IMR-90 (cell line): ENCODE data around the gene SS18L1. TPM values are rescaled to one million over a fixed set of nuclear protein-coding genes. Genes with fewer than 3 reads are reported as not detected.

Source experiments
- ATAC-seq: fragments of 200-7000 bp; cut with Tn5 transposase; 2 replicates; pipeline ENCODE4 v1.9.1; 2020; ENCODE audit warnings: low read depth, mild to moderate bottlenecking, moderate library complexity
- BruUV-seq: library from RNA; stranded (reverse); fragments of 400-500 nt; replicated peaks from 2 replicates; lab custom pipeline; 2021; lab: Mats Ljungman, UMichigan
- CTCF ChIA-PET: fragments of 300-600 bp; formaldehyde crosslinking; extraction: SDS; loops from one replicate; lab custom pipeline; 2021; ENCODE audit warnings: antibody characterized with exemption; lab: Yijun Ruan, JAX
- POLR2A ChIA-PET: fragments of 300-600 bp; sonication (Branson Sonifier 250); formaldehyde crosslinking; loops from one replicate; lab custom pipeline; 2022; ENCODE audit warnings: antibody characterized with exemption; ENCODE audit not compliant: unreplicated experiment; lab: Charles Lee
- DNase-seq: peaks from one replicate; pipeline ENCODE4 v3.0.0; 2013
- H2AFZ ChIP-seq: replicated peaks from 2 replicates; pipeline ENCODE3; 2013; ENCODE audit warnings: low read length, mild to moderate bottlenecking; ENCODE audit not compliant: poor library complexity
- H2AK5ac ChIP-seq: 2 replicates; pipeline ENCODE4 v1.6.1; 2013; ENCODE audit warnings: low read depth, low read length, inconsistent platforms
- H2AK9ac ChIP-seq: replicated peaks from 2 replicates; pipeline ENCODE3; 2013; ENCODE audit warnings: mild to moderate bottlenecking, low read depth, low read length, moderate library complexity; ENCODE audit not compliant: poor library complexity
- H2BK120ac ChIP-seq: 2 replicates; pipeline ENCODE4 v1.6.1; 2013; ENCODE audit warnings: low read depth, low read length, inconsistent platforms
- H2BK15ac ChIP-seq: 3 replicates; pipeline ENCODE4 v1.6.1; 2013; ENCODE audit warnings: low read depth, low read length, inconsistent platforms
- H2BK20ac ChIP-seq: 2 replicates; pipeline ENCODE4 v1.6.1; 2013; ENCODE audit warnings: low read depth, mild to moderate bottlenecking, inconsistent platforms, low read length, moderate library complexity
- H2BK5ac ChIP-seq: 2 replicates; pipeline ENCODE4 v1.6.1; 2013; ENCODE audit warnings: mild to moderate bottlenecking, low read depth, low read length, inconsistent platforms; ENCODE audit not compliant: poor library complexity, severe bottlenecking
- H3K14ac ChIP-seq: replicated peaks from 2 replicates; pipeline ENCODE4 v1.6.1; 2013; ENCODE audit warnings: low read depth, low read length, inconsistent platforms
- H3K18ac ChIP-seq: 2 replicates; pipeline ENCODE4 v1.6.1; 2013; ENCODE audit warnings: low read depth, low read length, control low read depth
- H3K23ac ChIP-seq: 2 replicates; pipeline ENCODE4 v1.6.1; 2013; ENCODE audit warnings: low read depth, low read length, inconsistent platforms
- H3K27ac ChIP-seq: 2 replicates; pipeline ENCODE4 v1.5.1; 2013; ENCODE audit warnings: mild to moderate bottlenecking, control low read depth, low read length; ENCODE audit not compliant: insufficient read depth
- H3K27me3 ChIP-seq: 2 replicates; pipeline ENCODE4 v1.6.1; 2013; ENCODE audit warnings: low read length; ENCODE audit not compliant: control insufficient read depth, insufficient read depth
- H3K36me3 ChIP-seq: 2 replicates; pipeline ENCODE4 v1.6.1; 2013; ENCODE audit warnings: low read length, mixed read lengths; ENCODE audit not compliant: control insufficient read depth, insufficient read depth
- H3K4ac ChIP-seq: 2 replicates; pipeline ENCODE4 v1.6.1; 2013; ENCODE audit warnings: low read depth, low read length, inconsistent platforms
- H3K4me1 ChIP-seq: 2 replicates; pipeline ENCODE4 v1.6.1; 2013; ENCODE audit warnings: low read length, mixed read lengths; ENCODE audit not compliant: control insufficient read depth, insufficient read depth
- H3K4me2 ChIP-seq: 2 replicates; pipeline ENCODE4 v1.6.1; 2013; ENCODE audit warnings: low read depth, mild to moderate bottlenecking, control low read depth, low read length, moderate library complexity
- H3K4me3 ChIP-seq: 2 replicates; pipeline ENCODE4 v1.5.1; 2013; ENCODE audit warnings: low read depth, mild to moderate bottlenecking, control low read depth, low read length, moderate library complexity; ENCODE audit not compliant: insufficient read depth
- H3K56ac ChIP-seq: 2 replicates; pipeline ENCODE4 v1.6.1; 2013; ENCODE audit warnings: low read length, inconsistent platforms; ENCODE audit not compliant: insufficient read depth; ENCODE audit errors: extremely low read depth
- H3K79me1 ChIP-seq, 2 experiments: 2 replicates each; pipeline ENCODE4 v1.6.1; 2013; ENCODE audit warnings: low read length in 2 of 2, inconsistent platforms in 1 of 2, low read depth in 1 of 2
- H3K9ac ChIP-seq: 2 replicates; pipeline ENCODE4 v1.6.1; 2013; ENCODE audit warnings: low read depth, low read length, control low read depth
- H3K9me1 ChIP-seq: 2 replicates; pipeline ENCODE4 v1.6.1; 2013; ENCODE audit warnings: low read length, inconsistent platforms; ENCODE audit not compliant: insufficient read depth
- H3K9me3 ChIP-seq: 2 replicates; pipeline ENCODE4 v1.6.1; 2013; ENCODE audit warnings: low read length; ENCODE audit not compliant: control insufficient read depth, insufficient read depth
- H4K20me1 ChIP-seq: 2 replicates; pipeline ENCODE4 v1.6.1; 2013; ENCODE audit warnings: low read length, inconsistent platforms; ENCODE audit not compliant: insufficient read depth
- H4K5ac ChIP-seq: 2 replicates; pipeline ENCODE4 v1.6.1; 2013; ENCODE audit warnings: mild to moderate bottlenecking, low read depth, low read length, control low read depth
- H4K8ac ChIP-seq, 2 experiments: 2 replicates each; pipeline ENCODE4 v1.6.1; 2013; ENCODE audit warnings: low read depth in 2 of 2, low read length in 2 of 2, control low read depth in 1 of 2, inconsistent platforms in 1 of 2
- H4K91ac ChIP-seq: 2 replicates; pipeline ENCODE4 v1.6.1; 2013; ENCODE audit warnings: low read depth, low read length, inconsistent platforms; ENCODE audit not compliant: insufficient read depth
- BHLHE40 ChIP-seq: fragments of 150-350 bp; IDR thresholded peaks from 2 replicates; pipeline ENCODE4 v1.6.1; 2016; ENCODE audit warnings: mild to moderate bottlenecking, low read depth, low read length
- CEBPB ChIP-seq: IDR thresholded peaks from 2 replicates; pipeline ENCODE4 v1.6.1; 2012; ENCODE audit warnings: low read depth, low read length, improper control_type of control experiment
- CHD1 ChIP-seq: IDR thresholded peaks from 2 replicates; pipeline ENCODE4 v1.6.1; 2012; ENCODE audit warnings: low read depth, low read length, improper control_type of control experiment
- FOS ChIP-seq: fragments of 150-350 bp; IDR thresholded peaks from 2 replicates; pipeline ENCODE4 v1.6.1; 2016; ENCODE audit warnings: low read depth, low read length
- MAFK ChIP-seq: IDR thresholded peaks from 2 replicates; pipeline ENCODE4 v1.6.1; 2012; ENCODE audit warnings: low read depth, low read length, improper control_type of control experiment
- MAZ ChIP-seq: IDR thresholded peaks from 2 replicates; pipeline ENCODE4 v1.6.1; 2012; ENCODE audit warnings: low read depth, mild to moderate bottlenecking, low read length, improper control_type of control experiment, moderate library complexity, borderline replicate concordance
- MXI1 ChIP-seq: IDR thresholded peaks from 2 replicates; pipeline ENCODE4 v1.6.1; 2012; ENCODE audit warnings: low read depth, mild to moderate bottlenecking, low read length, moderate library complexity, borderline replicate concordance
- NFE2L2 ChIP-seq: fragments of 150-350 bp; IDR thresholded peaks from 2 replicates; pipeline ENCODE4 v1.6.1; 2016; ENCODE audit warnings: low read depth, mild to moderate bottlenecking, low read length
- POLR2A ChIP-seq: IDR thresholded peaks from 2 replicates; pipeline ENCODE4 v1.6.1; 2012; ENCODE audit warnings: mild to moderate bottlenecking, low read depth, low read length
- RAD21 ChIP-seq: IDR thresholded peaks from 2 replicates; pipeline ENCODE4 v1.6.1; 2012; ENCODE audit warnings: low read length, improper control_type of control experiment
- RCOR1 ChIP-seq: IDR thresholded peaks from 2 replicates; pipeline ENCODE4 v1.6.1; 2012; ENCODE audit warnings: mild to moderate bottlenecking, low read length, improper control_type of control experiment; ENCODE audit not compliant: insufficient replicate concordance
- RFX5 ChIP-seq: IDR thresholded peaks from 2 replicates; pipeline ENCODE4 v1.8.0; 2012; ENCODE audit warnings: low read depth, mild to moderate bottlenecking, low read length, moderate library complexity
- SMC3 ChIP-seq: fragments of 150-350 bp; IDR thresholded peaks from 2 replicates; pipeline ENCODE4 v1.6.1; 2016; ENCODE audit warnings: low read depth, mild to moderate bottlenecking, antibody characterized with exemption, low read length, moderate library complexity
- WGBS, 2 experiments: methylation state at CpG; one replicate each; pipeline versions ENCODE4 v1.1.5 to v1.1.7; 2013; ENCODE audit warnings: missing lambda C conversion rate in 2 of 2; ENCODE audit not compliant: insufficient read length in 1 of 2; ENCODE audit errors: extremely low coverage in 2 of 2; 5-methylcytosine and 5-hydroxymethylcytosine counted together
- dilution Hi-C: fragments of 300-500 bp; cut with HindIII; formaldehyde crosslinking; loops from one replicate; pipeline ENCODE4 v1.14.3; 2018; ENCODE audit warnings: low sequenced_read_pairs; ENCODE audit not compliant: unreplicated experiment
- in situ Hi-C: fragments of 300-500 bp; cut with MboI; formaldehyde crosslinking; loops from 3 replicates; pipeline ENCODE4 v1.14.3; 2019; ENCODE audit warnings: low sequenced_read_pairs, inconsistent platforms, mixed read lengths
- intact Hi-C: fragments of 100-400 bp; cut with micrococcal nuclease; formaldehyde crosslinking; loops from 2 replicates; pipeline ENCODE4 v1.10.0; 2022
- polyA plus RNA-seq, 3 experiments: library from polyadenylated mRNA; depleted of rRNA; stranded (reverse); fragments of >200 nt; gene quantifications; 2 replicates each; pipeline ENCODE4 v1.2.3, GENCODE V29; 2012; ENCODE audit warnings: low replicate concordance in 1 of 3
- total RNA-seq: library from RNA; depleted of rRNA; stranded (reverse); fragments of >200 nt; gene quantifications from 2 replicates; pipeline ENCODE4 v1.2.3, GENCODE V29; 2012
- TF ChIP-seq, protein P1 (sequence below): fragments of 150-350 bp; IDR thresholded peaks from 2 replicates; pipeline ENCODE4 v1.6.1; 2016; ENCODE audit warnings: low read depth, mild to moderate bottlenecking, low read length, moderate library complexity, borderline replicate concordance
- TF ChIP-seq, protein P2 (sequence below): fragments of 150-350 bp; IDR thresholded peaks from 2 replicates; pipeline ENCODE4 v1.6.1; 2017; ENCODE audit warnings: mild to moderate bottlenecking, antibody characterized with exemption, low read length, low read depth
- TF ChIP-seq, protein P3 (sequence below): conservative IDR thresholded peaks from 2 replicates; pipeline ENCODE4 v1.5.1; 2012; ENCODE audit warnings: mild to moderate bottlenecking, low read depth, low read length, improper control_type of control experiment

SS18L1 gene
- total and polyA plus RNA-seq, 2 of the 4 experiments (the other 2 are of a cell fraction) = 8.1 to 12.2 TPM

DNA sequence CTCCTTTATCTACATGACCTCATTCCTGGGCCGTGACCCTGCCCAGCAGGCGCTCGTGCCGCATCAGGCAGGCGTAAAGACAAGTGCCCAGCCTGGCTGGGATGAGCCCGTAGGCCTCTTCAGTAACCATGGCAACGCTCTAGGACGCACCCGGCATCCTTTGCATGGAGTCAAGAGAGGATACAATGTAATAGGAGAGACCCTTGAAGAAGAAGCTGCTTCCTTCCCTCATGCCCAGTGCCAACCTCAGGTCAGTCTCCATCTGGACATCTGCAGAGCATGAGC, 26.3 kb upstream of the SS18L1 start:
- H2AFZ ChIP-seq = no peak overlapping the region
- H3K4me1 ChIP-seq = no peaks in the 10 kb centered on the region
- H3K9me3 ChIP-seq = peaks cover 14% of the 10 kb centered on the region
- no peak overlapping the region for H2BK15ac ChIP-seq
- 0% methylated on average over 1 of the region's 9 CpGs; no CpG with 5 or more reads in 1 of the 2 experiments for WGBS, 2 experiments
- no peak overlapping the region for H3K27ac ChIP-seq
- peaks cover 33% of the 10 kb centered on the region for H3K27me3 ChIP-seq
- H3K18ac ChIP-seq = no peak overlapping the region
- no peak overlapping the region for H2AK9ac ChIP-seq
- intact Hi-C loops (no loop called here), dilution Hi-C loops (no loop called here), in situ Hi-C loops (no loop called here)
- no peak overlapping the region for H2BK120ac ChIP-seq
- DNase-seq = no peak
- H4K8ac ChIP-seq = no peak overlapping the region
- H3K4me3 ChIP-seq = no peak overlapping the region
- BruUV-seq = no TSS peak
- H4K91ac ChIP-seq = no peak overlapping the region
- no peak overlapping the region for H2AK5ac ChIP-seq
- H3K36me3 ChIP-seq = no peaks in the 10 kb centered on the region
- H2BK20ac ChIP-seq = no peak overlapping the region
- TF ChIP-seq RCOR1 (no peak), CEBPB (no peak), NFE2L2 (no peak), MXI1 (no peak), MAFK (no peak), MAZ (no peak), SMC3 (no peak), RAD21 (no peak), RFX5 (no peak), POLR2A (no peak), BHLHE40 (no peak), FOS (no peak), CHD1 (no peak)
- TF ChIP-seq, protein P1, sequence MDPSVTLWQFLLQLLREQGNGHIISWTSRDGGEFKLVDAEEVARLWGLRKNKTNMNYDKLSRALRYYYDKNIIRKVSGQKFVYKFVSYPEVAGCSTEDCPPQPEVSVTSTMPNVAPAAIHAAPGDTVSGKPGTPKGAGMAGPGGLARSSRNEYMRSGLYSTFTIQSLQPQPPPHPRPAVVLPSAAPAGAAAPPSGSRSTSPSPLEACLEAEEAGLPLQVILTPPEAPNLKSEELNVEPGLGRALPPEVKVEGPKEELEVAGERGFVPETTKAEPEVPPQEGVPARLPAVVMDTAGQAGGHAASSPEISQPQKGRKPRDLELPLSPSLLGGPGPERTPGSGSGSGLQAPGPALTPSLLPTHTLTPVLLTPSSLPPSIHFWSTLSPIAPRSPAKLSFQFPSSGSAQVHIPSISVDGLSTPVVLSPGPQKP = no peak
- TF ChIP-seq, protein P2, sequence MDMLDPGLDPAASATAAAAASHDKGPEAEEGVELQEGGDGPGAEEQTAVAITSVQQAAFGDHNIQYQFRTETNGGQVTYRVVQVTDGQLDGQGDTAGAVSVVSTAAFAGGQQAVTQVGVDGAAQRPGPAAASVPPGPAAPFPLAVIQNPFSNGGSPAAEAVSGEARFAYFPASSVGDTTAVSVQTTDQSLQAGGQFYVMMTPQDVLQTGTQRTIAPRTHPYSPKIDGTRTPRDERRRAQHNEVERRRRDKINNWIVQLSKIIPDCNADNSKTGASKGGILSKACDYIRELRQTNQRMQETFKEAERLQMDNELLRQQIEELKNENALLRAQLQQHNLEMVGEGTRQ = no peak
- TF ChIP-seq, protein P3, sequence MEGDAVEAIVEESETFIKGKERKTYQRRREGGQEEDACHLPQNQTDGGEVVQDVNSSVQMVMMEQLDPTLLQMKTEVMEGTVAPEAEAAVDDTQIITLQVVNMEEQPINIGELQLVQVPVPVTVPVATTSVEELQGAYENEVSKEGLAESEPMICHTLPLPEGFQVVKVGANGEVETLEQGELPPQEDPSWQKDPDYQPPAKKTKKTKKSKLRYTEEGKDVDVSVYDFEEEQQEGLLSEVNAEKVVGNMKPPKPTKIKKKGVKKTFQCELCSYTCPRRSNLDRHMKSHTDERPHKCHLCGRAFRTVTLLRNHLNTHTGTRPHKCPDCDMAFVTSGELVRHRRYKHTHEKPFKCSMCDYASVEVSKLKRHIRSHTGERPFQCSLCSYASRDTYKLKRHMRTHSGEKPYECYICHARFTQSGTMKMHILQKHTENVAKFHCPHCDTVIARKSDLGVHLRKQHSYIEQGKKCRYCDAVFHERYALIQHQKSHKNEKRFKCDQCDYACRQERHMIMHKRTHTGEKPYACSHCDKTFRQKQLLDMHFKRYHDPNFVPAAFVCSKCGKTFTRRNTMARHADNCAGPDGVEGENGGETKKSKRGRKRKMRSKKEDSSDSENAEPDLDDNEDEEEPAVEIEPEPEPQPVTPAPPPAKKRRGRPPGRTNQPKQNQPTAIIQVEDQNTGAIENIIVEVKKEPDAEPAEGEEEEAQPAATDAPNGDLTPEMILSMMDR = no peak
- H3K4me2 ChIP-seq = no peak overlapping the region
- no peak overlapping the region for H3K23ac ChIP-seq
- POLR2A ChIA-PET = no interaction called here
- H3K9me1 ChIP-seq = no peaks in the 10 kb centered on the region
- H3K4ac ChIP-seq = no peak overlapping the region
- H3K14ac ChIP-seq = no peak overlapping the region
- CTCF ChIA-PET = no interaction called here
- H4K20me1 ChIP-seq = no peaks in the 10 kb centered on the region
- no peak overlapping the region for H4K5ac ChIP-seq
- no peak overlapping the region for H3K9ac ChIP-seq
- H2BK5ac ChIP-seq = no peak overlapping the region
- H3K56ac ChIP-seq = no peak overlapping the region
- no peak for ATAC-seq
- no peaks in the 10 kb centered on the region for H3K79me1 ChIP-seq
